SK-N-MC (cell line): ENCODE measurements around the gene SSC5D.

Experiments
- EZH2 ChIP-seq: fragments of 200-600 bp; sonication (generic); IDR thresholded peaks from one replicate; pipeline ENCODE4 v1.6.1; 2017; ENCODE audit warnings: antibody characterized with exemption
- POLR2AphosphoS5 ChIP-seq: IDR thresholded peaks from 2 replicates; pipeline ENCODE4 v1.6.1; 2012; ENCODE audit warnings: mild to moderate bottlenecking, low read depth, low read length, borderline replicate concordance

DNA sequence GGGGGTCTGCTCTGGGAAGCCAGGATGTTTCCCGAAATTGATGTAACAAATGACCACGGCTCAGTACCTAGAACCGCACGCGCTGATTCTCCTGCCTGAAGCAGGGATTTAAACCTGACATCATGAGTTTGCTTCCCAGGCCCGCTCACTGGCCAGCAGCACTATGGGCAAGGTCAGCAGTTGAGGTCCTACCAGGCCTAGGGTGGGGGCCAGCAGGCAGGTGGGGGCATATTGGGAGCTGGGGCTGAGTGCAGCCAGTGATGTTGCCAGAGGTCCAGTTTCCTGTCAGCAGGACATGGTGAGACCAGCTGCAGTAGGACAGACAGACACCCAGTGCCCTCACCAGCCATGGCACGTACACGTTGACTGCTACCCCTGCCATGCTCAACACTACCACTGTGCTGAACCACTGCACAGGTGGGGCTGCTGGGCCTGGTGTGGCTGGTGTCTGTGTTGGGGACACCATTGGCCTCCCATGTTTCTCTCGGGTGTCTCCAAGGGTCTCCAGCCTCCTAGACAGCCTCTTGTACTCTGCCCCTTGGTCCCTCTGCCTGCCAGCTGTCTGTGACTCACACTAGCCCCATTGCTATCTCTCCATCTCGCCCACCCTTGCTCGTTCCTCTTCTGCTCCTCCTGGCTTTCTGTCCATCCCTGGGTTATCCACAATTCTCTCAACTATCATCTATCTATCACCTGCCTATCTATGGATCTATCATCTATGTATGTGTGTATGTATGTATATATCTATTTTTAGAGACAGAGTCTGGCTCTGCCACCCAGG lies 22.6 kb upstream of the SSC5D start:
- TF ChIP-seq POLR2AphosphoS5 (no peak), EZH2 (no peak)
